GM10847 (cell line): ENCODE data around the gene HSF2BP.

Experiments
- POLR2A ChIP-seq: IDR thresholded peaks from 2 replicates; pipeline ENCODE4 v1.6.1; 2011; ENCODE audit not compliant: insufficient read length; ENCODE audit errors: extremely low read depth

Gene HSF2BP

GRCh38 chr21:43659136-43660000 is at the start of gene HSF2BP, which contains the start of gene RRP1B:
Gene HSF2BP, minus strand, starts transcription at chr21:43659488. Its CDS starts 1,392 bp downstream, at chr21:43658096.
Gene RRP1B, plus strand, starts transcription at chr21:43659560. Its CDS starts 105 bp downstream, at chr21:43659665.
- peak; percentile 90 for TF ChIP-seq POLR2A

DNA sequence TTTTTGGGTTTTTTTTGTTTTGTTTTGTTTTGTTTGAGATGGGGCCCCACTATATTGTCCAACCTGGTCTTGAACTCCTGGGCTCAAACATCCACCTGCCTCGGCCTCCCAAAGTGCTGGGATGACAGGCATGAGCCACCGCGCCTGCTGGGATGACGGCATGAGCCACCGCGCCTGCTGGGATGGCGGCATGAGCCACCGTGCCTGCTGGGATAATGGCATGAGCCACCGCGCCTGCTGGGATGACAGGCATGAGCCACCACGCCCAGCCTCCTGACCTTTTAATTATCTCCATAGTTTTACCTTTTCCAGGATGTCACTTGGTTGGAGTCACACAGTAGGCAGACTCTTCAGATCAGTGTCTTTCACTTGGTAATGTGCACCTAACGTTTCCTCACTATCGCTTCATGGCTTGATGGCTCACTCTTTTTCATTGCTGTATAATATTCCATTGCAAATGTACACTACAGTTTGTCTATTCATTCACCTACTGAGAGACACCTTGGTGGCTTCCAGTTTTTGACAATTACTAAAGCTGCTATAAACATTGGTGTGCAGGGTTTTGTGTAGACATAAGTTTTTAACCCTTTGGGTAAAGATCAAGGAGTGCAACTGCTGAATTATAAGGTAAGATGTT is 49.6 kb upstream of the HSF2BP start:
- no peak for TF ChIP-seq POLR2A

- no peak for TF ChIP-seq POLR2A
Measured at GRCh38 chr21:43707462-43707861, 48.2 kb upstream of the HSF2BP start.

DNA sequence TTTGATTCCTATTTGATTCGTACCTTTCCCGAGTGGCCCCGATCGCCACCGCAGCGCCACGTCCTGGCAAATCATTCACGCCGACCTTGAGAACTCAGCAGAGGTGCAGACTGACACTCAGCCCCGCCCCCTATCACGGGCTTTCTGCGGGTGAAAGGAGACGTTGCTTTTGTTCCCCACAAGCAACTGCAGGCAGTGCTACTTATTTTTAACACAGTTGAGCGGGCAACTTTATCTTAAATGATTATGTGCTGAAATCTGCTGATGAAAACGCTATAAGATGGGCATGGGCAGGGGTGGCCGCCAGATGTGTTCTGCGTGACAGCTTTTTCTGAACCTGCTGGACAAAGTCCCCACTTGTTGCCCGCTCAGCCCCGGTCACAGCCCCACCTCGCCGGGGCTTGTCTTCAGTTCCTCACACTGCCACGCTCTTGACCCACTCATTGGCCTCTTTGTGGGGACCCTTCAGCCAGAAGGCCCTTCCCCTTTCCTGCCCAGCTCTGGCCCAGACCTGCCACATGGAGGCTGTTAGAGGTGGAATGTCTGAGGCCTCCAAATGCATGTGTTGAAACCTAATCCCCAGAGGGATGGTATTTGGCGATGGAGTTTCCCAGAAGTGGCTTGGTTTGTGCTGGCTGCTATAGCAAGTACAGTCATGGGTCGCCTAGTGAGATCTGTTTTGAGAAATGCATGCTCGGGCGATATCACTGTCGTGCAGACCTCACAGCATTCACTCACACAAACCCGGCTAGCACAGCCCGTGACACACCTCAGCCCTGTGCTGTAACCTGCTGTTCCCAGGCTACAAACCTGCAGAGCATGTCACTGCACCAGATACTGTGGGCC is 44.0 kb upstream of the HSF2BP start:
- no peak for TF ChIP-seq POLR2A

DNA sequence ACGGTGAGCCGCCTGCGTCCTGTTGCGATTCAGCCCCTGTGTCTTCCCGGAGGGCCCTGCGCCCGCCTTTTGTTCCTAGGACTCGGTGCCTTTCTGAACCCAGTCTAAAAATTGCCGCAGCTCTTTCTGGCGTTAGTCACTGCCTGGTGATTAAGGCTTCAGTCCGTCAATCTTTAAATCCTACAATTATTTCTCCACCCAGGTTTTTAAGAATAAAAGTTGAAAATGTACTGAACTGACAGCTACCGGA is 43.4 kb upstream of the HSF2BP start:
- TF ChIP-seq POLR2A, result no peak

DNA sequence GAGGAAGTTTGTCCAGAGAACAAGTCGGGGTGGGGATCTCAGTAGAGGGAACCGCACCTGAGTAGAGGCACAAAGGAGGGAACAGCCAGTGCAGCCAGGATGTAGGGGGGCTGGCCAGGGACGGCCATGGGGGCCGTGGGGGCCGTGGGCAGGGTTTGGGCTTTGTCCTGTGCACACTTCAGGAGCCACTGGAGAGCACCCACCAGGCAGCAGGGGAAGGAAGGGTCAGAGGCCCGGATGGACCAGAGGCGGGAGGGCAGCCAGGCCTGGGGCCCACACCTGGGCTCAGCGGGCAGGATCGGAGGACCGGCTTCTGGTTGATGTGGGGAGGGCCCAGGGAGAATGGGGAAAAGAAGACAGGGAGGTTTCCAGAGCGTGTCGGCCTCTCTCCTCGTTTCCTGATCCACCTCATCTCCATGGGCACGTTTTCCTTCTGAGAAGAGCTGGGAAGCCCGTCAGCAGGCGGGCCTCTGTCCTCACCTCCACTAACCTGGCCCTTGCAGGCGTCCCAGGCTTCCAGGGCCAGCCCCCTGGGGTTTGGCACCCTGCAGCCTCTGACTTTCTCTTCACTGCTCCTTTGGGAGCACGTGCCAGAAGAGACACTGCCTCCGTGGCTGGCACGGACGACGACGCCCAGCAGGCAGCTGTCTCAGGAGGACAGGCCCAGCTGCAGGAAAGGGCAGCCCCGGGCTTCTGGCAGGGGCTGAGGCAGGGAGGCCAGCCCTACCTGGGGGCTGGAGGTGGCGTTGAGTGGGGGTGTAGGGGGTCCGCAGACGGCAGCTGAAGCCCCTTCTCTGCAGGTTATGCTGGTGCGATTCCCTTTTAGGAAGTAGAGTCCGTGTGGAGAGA is 42.9 kb upstream of the HSF2BP start:
- TF ChIP-seq POLR2A, result no peak

GRCh38 chr21:43699933-43700599 is 40.8 kb upstream of the HSF2BP start:
- TF ChIP-seq POLR2A, result no peak

GRCh38 chr21:43697758-43698643 is 38.7 kb upstream of the HSF2BP start:
- TF ChIP-seq POLR2A, result no peak

- TF ChIP-seq POLR2A, result no peak
Measured at GRCh38 chr21:43696214-43696613, 36.9 kb upstream of the HSF2BP start.

DNA sequence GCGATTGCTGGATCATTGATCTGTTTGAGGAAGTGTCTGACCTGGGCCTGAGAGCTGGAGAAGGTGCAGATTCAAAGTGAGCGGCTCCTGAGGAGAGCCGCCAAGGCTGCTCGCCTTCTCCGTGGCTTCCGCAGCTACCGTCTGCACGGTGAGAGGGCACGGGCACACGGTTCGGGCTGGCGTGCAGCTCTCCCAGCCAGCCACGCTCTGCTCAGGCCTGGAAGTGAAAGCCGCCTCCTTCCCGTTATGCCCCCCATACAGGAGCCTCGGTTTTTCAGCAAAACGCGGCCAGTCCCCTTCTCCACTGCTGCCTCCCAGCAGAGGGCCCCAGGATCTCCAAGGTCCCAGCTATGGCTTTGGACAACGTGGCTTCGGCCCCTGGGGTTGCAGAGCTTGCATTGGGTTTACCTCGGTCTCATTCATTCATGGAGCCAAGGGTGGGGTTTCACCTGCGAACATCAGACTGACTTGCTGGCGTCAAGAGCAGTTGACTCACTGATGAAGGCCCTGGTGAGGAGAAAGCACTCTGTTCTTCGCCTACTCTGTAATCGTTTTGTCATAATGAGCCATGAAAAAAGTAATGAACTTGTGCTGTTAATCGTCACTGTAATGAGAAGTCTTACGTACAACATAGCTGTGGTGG is 35.3 kb upstream of the HSF2BP start:
- TF ChIP-seq POLR2A, result no peak

GRCh38 chr21:43693981-43694380 is 34.7 kb upstream of the HSF2BP start:
- no peak for TF ChIP-seq POLR2A

GRCh38 chr21:43692949-43693348 is 33.7 kb upstream of the HSF2BP start:
- no peak for TF ChIP-seq POLR2A

- TF ChIP-seq POLR2A, result no peak
Measured at GRCh38 chr21:43691801-43692200, 32.5 kb upstream of the HSF2BP start.
